ENCODE data around the gene EFCAB8. TPM values are rescaled to one million over a fixed set of nuclear protein-coding genes. Genes with fewer than 3 reads are reported as not detected.

Gene EFCAB8
- total RNA-seq, 1 experiment from 2014 or later = 0.09 TPM

DNA sequence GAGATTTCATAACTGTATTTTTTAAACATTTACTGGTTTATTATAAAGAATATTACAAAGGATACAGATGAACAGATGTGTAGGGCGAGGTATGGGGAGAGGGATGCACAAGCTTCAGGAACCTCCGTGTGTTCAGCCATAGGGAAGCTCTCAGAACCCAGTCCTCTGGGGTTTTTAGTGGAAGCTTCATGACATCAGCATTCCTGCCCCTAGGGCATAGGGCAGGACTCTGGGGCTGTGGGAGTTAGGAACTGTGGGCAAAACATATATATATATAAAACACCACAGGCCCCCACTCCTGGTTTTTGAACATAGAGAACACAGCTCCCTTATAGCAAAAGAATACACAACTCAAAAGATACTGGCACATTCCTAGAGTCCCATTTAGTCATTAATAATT is 21.9 kb downstream of the EFCAB8 start:
- Histone ChIP-seq H3K23ac (ENCODE audit: insufficient read length, low read depth, low read length) (no peak overlapping the region), H3K14ac (ENCODE audit: insufficient read depth, low read length) (no peak overlapping the region), H3K23me2 (ENCODE audit: insufficient read length, low read depth, low read length, poor library complexity, severe bottlenecking) (no peaks in the 10 kb centered on the region), H3K56ac (ENCODE audit: insufficient read length, low read depth, low read length) (no peak overlapping the region), H4K91ac (ENCODE audit: insufficient read length, low read depth, low read length) (no peak overlapping the region), H2BK12ac (ENCODE audit: insufficient read length, low read depth, low read length) (no peak overlapping the region), H3K18ac (ENCODE audit: insufficient read length, low read depth, low read length) (no peak overlapping the region), H3K9me3 (ENCODE audit: control insufficient read depth, low read depth, low read length) (no peaks in the 10 kb centered on the region), H4K5ac (ENCODE audit: insufficient read length, low read depth, low read length) (no peak overlapping the region), H2BK15ac (ENCODE audit: low read depth, low read length) (no peak overlapping the region), H3T11ph (ENCODE audit: low read length) (no peak overlapping the region), H3K4ac (ENCODE audit: low read depth, low read length) (no peak overlapping the region), H2BK5ac (ENCODE audit: insufficient read length, low read length) (no peak overlapping the region), H2AFZ (ENCODE audit: low read length) (no peak overlapping the region), H3K4me2 (ENCODE audit: insufficient read depth, insufficient read length, low read length) (no peak overlapping the region), H3K4me1 (ENCODE audit: insufficient read depth, low read length) (no peaks in the 10 kb centered on the region), H3K79me2 (ENCODE audit: insufficient read depth, low read length) (no peaks in the 10 kb centered on the region), H2BK20ac (ENCODE audit: low read depth, low read length, poor library complexity, severe bottlenecking) (no peak overlapping the region), H3K79me1 (ENCODE audit: insufficient read depth, low read depth, low read length, poor library complexity, severe bottlenecking) (no peaks in the 10 kb centered on the region), H3K27ac (ENCODE audit: insufficient read length, low read depth, low read length) (no peak overlapping the region), H3K9ac (ENCODE audit: extremely low read depth, insufficient read length, low read length) (no peak overlapping the region), H4K20me1 (ENCODE audit: control insufficient read depth, insufficient read depth, insufficient read length) (no peaks in the 10 kb centered on the region), H4K8ac (replicated peaks; ENCODE audit: insufficient read length, low read depth, low read length) (no peak overlapping the region), H2BK120ac (ENCODE audit: low read depth, low read length, poor library complexity, severe bottlenecking) (no peak overlapping the region), H3K27me3 (ENCODE audit: insufficient read depth, low read length) (no peaks in the 10 kb centered on the region), H2AK5ac (ENCODE audit: insufficient read length, low read length) (no peak overlapping the region)
- no peaks in the 10 kb centered on the region for H3K9me3 Mint-ChIP-seq
- no peak overlapping the region for H3K27ac Mint-ChIP-seq
- H3K27me3 Mint-ChIP-seq (ENCODE audit: low read depth) = peaks cover 2% of the 10 kb centered on the region; the same call in 1 of the 2 replicates
- no peak for DNase-seq
- no peak; the same call in 2 of the 3 replicates for TF ChIP-seq CTCF (conservative IDR thresholded peaks at IDR 0.05)
- no peaks in the 10 kb centered on the region; a peak in 2 of 7 replicates for H3K36me3 Mint-ChIP-seq (ENCODE audit: insufficient read depth in 1 of 3, low read depth in 3 of 3)
- peaks cover 5 to 6% of the 10 kb centered on the region in 2 experiments for H3K4me1 Mint-ChIP-seq
- no peak overlapping the region for H3K4me3 Mint-ChIP-seq
- WGBS (ENCODE audit: extremely low coverage, insufficient read length, low lambda C conversion rate) = no CpG with 5 or more reads among the region's 2 CpGs

All from H9 (cell line).